Neural progenitor cell (in vitro differentiated cells): ENCODE results near the gene NDUFS8.

Experiments
- EZH2phosphoT487 ChIP-seq: fragments of 200-600 bp; sonication (generic); IDR thresholded peaks from 2 replicates; pipeline ENCODE4 v1.6.1; 2017; ENCODE audit warnings: antibody characterized with exemption
- TF ChIP-seq, protein P1 (sequence below): fragments of 200-600 bp; sonication (generic); IDR thresholded peaks from 2 replicates; pipeline ENCODE4 v1.5.1; 2017; ENCODE audit warnings: antibody characterized with exemption, mild to moderate bottlenecking

DNA sequence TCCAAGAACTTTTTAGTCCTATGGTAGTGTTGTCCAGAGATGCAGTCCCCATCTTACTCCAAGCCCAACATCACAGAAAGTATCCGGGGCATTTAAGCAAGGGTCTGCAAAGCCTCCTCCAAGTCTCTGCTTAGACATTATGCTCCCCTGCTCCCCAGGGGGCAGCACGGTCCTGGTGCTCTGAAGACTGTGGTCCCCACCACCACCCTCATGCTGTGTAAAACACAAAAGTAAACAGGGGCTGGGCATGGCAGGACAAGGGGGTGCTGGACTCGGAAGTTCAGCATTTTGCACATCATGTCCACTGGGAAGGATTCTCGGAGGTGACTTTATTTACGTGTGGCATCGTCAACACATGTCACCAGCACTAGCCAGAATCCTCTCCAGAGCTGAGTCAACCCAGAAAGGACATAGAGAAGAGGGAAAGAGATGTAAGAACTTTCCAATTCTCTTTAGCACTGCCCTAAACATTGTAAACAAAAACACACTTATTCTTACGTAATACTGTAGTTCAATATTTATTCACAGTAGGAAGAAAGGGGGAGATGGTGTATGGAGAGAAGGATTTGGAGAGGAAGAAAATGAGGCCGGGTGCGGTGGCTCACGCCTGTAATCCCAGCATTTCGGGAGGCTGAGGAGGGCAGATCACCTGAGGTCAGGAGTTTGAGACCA is 46.0 kb downstream of the NDUFS8 start:
- TF ChIP-seq, protein P1, sequence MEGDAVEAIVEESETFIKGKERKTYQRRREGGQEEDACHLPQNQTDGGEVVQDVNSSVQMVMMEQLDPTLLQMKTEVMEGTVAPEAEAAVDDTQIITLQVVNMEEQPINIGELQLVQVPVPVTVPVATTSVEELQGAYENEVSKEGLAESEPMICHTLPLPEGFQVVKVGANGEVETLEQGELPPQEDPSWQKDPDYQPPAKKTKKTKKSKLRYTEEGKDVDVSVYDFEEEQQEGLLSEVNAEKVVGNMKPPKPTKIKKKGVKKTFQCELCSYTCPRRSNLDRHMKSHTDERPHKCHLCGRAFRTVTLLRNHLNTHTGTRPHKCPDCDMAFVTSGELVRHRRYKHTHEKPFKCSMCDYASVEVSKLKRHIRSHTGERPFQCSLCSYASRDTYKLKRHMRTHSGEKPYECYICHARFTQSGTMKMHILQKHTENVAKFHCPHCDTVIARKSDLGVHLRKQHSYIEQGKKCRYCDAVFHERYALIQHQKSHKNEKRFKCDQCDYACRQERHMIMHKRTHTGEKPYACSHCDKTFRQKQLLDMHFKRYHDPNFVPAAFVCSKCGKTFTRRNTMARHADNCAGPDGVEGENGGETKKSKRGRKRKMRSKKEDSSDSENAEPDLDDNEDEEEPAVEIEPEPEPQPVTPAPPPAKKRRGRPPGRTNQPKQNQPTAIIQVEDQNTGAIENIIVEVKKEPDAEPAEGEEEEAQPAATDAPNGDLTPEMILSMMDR = no peak
- no peak for TF ChIP-seq EZH2phosphoT487
